ENCODE measurements around the gene PHYKPL. TPM values are rescaled to one million over a fixed set of nuclear protein-coding genes. Genes with fewer than 3 reads are reported as not detected.

The PHYKPL gene
- total RNA-seq, 2 donors from 2014 or later = 78.3 to 94.8 TPM

DNA sequence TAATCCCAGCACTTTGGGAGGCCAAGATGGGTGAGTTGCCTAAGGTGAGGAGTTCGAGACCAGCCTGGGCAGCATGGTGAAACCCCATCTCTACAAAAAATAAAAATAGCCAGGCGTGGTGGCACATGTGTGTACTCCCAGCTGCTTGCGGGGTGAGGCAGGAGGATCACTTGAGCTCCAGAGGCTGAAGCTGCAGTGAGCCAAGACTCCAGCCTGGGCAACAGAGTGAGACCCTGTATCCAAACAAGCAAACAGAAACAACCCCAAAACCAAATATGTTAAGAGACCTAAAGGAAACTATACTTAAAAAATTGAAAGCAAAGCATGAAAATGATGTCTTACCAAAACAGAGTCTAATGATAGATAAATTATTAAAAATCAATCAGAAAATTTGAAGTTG is 15.8 kb downstream of the PHYKPL start:
- no peaks in the 10 kb centered on the region for H3K27me3 ChIP-seq (replicated peaks; ENCODE audit: insufficient read depth)
- DNase-seq (ENCODE audit: low spot score) (no peak), ATAC-seq (ENCODE audit: insufficient number of reproducible peaks, low FRiP score, low read depth) (no peak)
- no peaks in the 10 kb centered on the region for H3K4me1 ChIP-seq (ENCODE audit: control insufficient read depth in 1 of 2, low read depth in 2 of 2)
- H3K27ac ChIP-seq = no peak overlapping the region
- H3K4me3 ChIP-seq = no peak overlapping the region
- peaks cover 45% of the 10 kb centered on the region for H3K36me3 ChIP-seq
- no peaks in the 10 kb centered on the region for H3K9me3 ChIP-seq
- TF ChIP-seq CTCF (IDR thresholded peaks at IDR 0.05) = no peak

- H3K4me3 ChIP-seq = no peak overlapping the region
- H3K27me3 ChIP-seq (replicated peaks; ENCODE audit: insufficient read depth) = no peaks in the 10 kb centered on the region
- H3K9me3 ChIP-seq = no peaks in the 10 kb centered on the region
- no peaks in the 10 kb centered on the region for H3K4me1 ChIP-seq (ENCODE audit: control insufficient read depth in 1 of 2, low read depth in 2 of 2)
- no peak for TF ChIP-seq CTCF (IDR thresholded peaks at IDR 0.05)
- ATAC-seq (ENCODE audit: insufficient number of reproducible peaks, low FRiP score, low read depth) = no peak
- no peak for DNase-seq (ENCODE audit: low spot score)
- H3K27ac ChIP-seq = no peak overlapping the region
- peaks cover 47% of the 10 kb centered on the region for H3K36me3 ChIP-seq
Measured at GRCh38 chr5:178216088-178216534, 16.5 kb downstream of the PHYKPL start.

DNA sequence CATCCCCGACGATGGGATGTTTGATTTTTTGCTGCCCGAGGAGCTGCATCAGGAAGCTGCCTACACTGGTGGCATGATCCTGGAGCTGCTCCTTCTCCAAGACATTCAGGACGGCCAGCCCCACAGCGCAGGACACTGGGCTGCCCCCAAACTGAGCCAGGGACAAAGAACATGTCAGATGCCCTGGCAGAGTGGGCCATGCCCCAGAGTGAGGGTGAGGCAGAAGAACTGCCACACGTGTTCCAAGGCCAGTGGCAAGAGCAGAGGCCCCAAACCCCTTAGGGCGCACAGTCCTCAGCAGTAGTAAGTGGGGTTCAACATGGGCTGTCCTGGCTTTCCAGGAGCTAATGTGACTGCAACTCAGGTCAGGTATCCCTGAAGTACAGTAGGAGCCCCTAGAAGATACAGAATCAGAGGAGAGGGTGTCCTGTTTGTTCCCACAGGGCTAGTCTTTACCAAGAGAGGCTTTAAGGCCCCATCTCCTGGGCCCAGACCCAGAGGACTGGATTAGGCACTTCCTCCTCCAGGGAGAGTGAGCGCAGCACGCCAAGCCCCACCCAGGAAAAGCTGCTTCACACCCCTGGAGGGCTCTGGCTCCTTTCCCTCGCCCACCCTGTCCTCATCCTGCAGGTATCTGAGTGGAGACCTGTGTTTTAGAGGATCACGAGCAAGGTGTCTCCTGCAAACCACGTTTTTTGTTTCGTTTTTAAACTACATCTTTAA is 17.2 kb downstream of the PHYKPL start:
- H3K27ac ChIP-seq = no peak overlapping the region
- no peak overlapping the region for H3K4me3 ChIP-seq
- H3K27me3 ChIP-seq (replicated peaks; ENCODE audit: insufficient read depth) = no peaks in the 10 kb centered on the region
- no peak for ATAC-seq (ENCODE audit: insufficient number of reproducible peaks, low FRiP score, low read depth)
- TF ChIP-seq CTCF (IDR thresholded peaks at IDR 0.05) = no peak
- no peaks in the 10 kb centered on the region for H3K4me1 ChIP-seq (ENCODE audit: control insufficient read depth in 1 of 2, low read depth in 2 of 2)
- DNase-seq (ENCODE audit: low spot score) = no peak
- peaks cover 54% of the 10 kb centered on the region for H3K36me3 ChIP-seq
- no peaks in the 10 kb centered on the region for H3K9me3 ChIP-seq

- H3K27me3 ChIP-seq (replicated peaks; ENCODE audit: insufficient read depth) = no peaks in the 10 kb centered on the region
- no peak overlapping the region for H3K27ac ChIP-seq
- ATAC-seq (ENCODE audit: insufficient number of reproducible peaks, low FRiP score, low read depth) (no peak), DNase-seq (ENCODE audit: low spot score) (no peak)
- no peak overlapping the region for H3K4me3 ChIP-seq
- no peak for TF ChIP-seq CTCF (IDR thresholded peaks at IDR 0.05)
- H3K4me1 ChIP-seq (ENCODE audit: control insufficient read depth in 1 of 2, low read depth in 2 of 2) = no peaks in the 10 kb centered on the region
- H3K36me3 ChIP-seq = peaks cover 65% of the 10 kb centered on the region
- H3K9me3 ChIP-seq = no peaks in the 10 kb centered on the region
Measured at GRCh38 chr5:178214160-178214803, 18.3 kb downstream of the PHYKPL start.

- H3K27ac ChIP-seq = no peak overlapping the region
- ATAC-seq (ENCODE audit: insufficient number of reproducible peaks, low FRiP score, low read depth) (no peak), DNase-seq (ENCODE audit: low spot score) (no peak)
- TF ChIP-seq CTCF (IDR thresholded peaks at IDR 0.05) = no peak
- H3K4me3 ChIP-seq = no peak overlapping the region
- peaks cover 71% of the 10 kb centered on the region for H3K36me3 ChIP-seq
- no peaks in the 10 kb centered on the region for H3K27me3 ChIP-seq (replicated peaks; ENCODE audit: insufficient read depth)
- H3K9me3 ChIP-seq = no peaks in the 10 kb centered on the region
- no peaks in the 10 kb centered on the region for H3K4me1 ChIP-seq (ENCODE audit: control insufficient read depth in 1 of 2, low read depth in 2 of 2)
Measured at GRCh38 chr5:178213748-178214151, 18.9 kb downstream of the PHYKPL start.

Measured in thoracic aorta (tissue), 2 donors.